ENCODE results near the gene ANKHD1.

Gene ANKHD1

DNA sequence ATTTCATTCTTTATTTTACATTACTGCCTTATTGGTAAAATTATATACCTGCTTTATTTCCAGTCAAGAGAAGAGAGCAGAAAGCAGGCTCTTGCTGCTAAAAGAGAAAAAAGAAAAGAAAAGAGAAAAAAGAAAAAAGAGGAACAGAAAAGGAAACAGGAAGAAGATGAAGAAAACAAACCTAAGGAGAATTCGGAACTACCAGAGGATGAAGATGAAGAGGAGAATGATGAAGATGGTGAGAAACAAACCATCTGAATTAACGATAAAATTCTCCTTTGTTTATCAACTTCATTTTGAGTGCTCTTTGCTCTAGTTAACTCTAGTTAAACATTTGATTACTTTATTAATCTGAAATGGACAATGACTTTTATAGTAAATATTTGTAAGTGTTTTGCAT, 122.4 kb downstream of the ANKHD1 start:
- no CpG with 5 or more reads among the region's 2 CpGs for WGBS, 2 donors (ENCODE audit: extremely low coverage in 2 of 2, insufficient read length in 2 of 2, insufficient replicate concordance in 1 of 2)
- no peaks in the 10 kb centered on the region for H3K9me3 ChIP-seq (replicated peaks in 1 of 2; ENCODE audit: control insufficient read depth in 2 of 2, insufficient read depth in 1 of 2, low read depth in 1 of 2, low read length in 2 of 2)
- no peaks in the 10 kb centered on the region for H3K27me3 ChIP-seq (ENCODE audit: control insufficient read depth in 3 of 3, insufficient read depth in 3 of 3, low read depth in 1 of 3, low read length in 3 of 3)
- no peak overlapping the region for H3K23ac ChIP-seq (ENCODE audit: low read depth, low read length, poor library complexity)
- H2BK5ac ChIP-seq (ENCODE audit: low read length), result no peak overlapping the region
- peaks cover 15 to 80% of the 10 kb centered on the region in 2 donors for H3K36me3 ChIP-seq (replicated peaks in 1 of 2; ENCODE audit: control insufficient read depth in 2 of 2, insufficient read depth in 2 of 2, low read length in 2 of 2)
- no peak overlapping the region for H3K4me2 ChIP-seq (ENCODE audit: insufficient read depth, low read length, poor library complexity, severe bottlenecking)
- H3K4me3 ChIP-seq (ENCODE audit: low read length in 2 of 2), result no peak overlapping the region
- H3K79me1 ChIP-seq (ENCODE audit: low read depth, low read length), result no peaks in the 10 kb centered on the region
- no peak overlapping the region for H3K9ac ChIP-seq (ENCODE audit: low read depth, low read length, poor library complexity)
- no peak overlapping the region for H2BK15ac ChIP-seq (ENCODE audit: low read length)
- H3K4me1 ChIP-seq (ENCODE audit: control insufficient read depth in 2 of 2, insufficient read depth in 1 of 2, low read depth in 1 of 2, low read length in 2 of 2), result no peaks in the 10 kb centered on the region
- H2AFZ ChIP-seq (ENCODE audit: low read length), result no peak overlapping the region
- H4K91ac ChIP-seq (ENCODE audit: low read depth, low read length, poor library complexity), result no peak overlapping the region
- H2BK120ac ChIP-seq (ENCODE audit: low read depth, low read length), result no peak overlapping the region
- no peak overlapping the region for H4K8ac ChIP-seq (ENCODE audit: low read depth, low read length)
- H3K4ac ChIP-seq (ENCODE audit: low read length), result no peak overlapping the region
- DNase-seq (ENCODE audit: low spot score), result no peak
- no peak overlapping the region for H3K18ac ChIP-seq (ENCODE audit: low read length)
- H3K14ac ChIP-seq (ENCODE audit: low read length), result no peak overlapping the region
- no peak overlapping the region for H2BK12ac ChIP-seq (ENCODE audit: low read length)
- H2AK5ac ChIP-seq (ENCODE audit: low read depth, low read length), result no peak overlapping the region
- H3K27ac ChIP-seq (replicated peaks; ENCODE audit: low read length), result no peak overlapping the region

- no peak overlapping the region for H2BK120ac ChIP-seq (ENCODE audit: low read depth, low read length)
- no peak overlapping the region for H3K23ac ChIP-seq (ENCODE audit: low read depth, low read length, poor library complexity)
- no CpG with 5 or more reads among the region's 1 CpG for WGBS, 2 donors (ENCODE audit: extremely low coverage in 2 of 2, insufficient read length in 2 of 2, insufficient replicate concordance in 1 of 2)
- H3K9ac ChIP-seq (ENCODE audit: low read depth, low read length, poor library complexity), result no peak overlapping the region
- no peak overlapping the region for H2BK5ac ChIP-seq (ENCODE audit: low read length)
- H3K18ac ChIP-seq (ENCODE audit: low read length), result no peak overlapping the region
- no peak overlapping the region for H3K4ac ChIP-seq (ENCODE audit: low read length)
- H2AK5ac ChIP-seq (ENCODE audit: low read depth, low read length), result no peak overlapping the region
- no peak overlapping the region for H3K4me3 ChIP-seq (ENCODE audit: low read length in 2 of 2)
- no peak overlapping the region for H4K8ac ChIP-seq (ENCODE audit: low read depth, low read length)
- no peaks in the 10 kb centered on the region for H3K4me1 ChIP-seq (ENCODE audit: control insufficient read depth in 2 of 2, insufficient read depth in 1 of 2, low read depth in 1 of 2, low read length in 2 of 2)
- H3K27me3 ChIP-seq (ENCODE audit: control insufficient read depth in 3 of 3, insufficient read depth in 3 of 3, low read depth in 1 of 3, low read length in 3 of 3), result no peaks in the 10 kb centered on the region
- H2BK12ac ChIP-seq (ENCODE audit: low read length), result no peak overlapping the region
- no peak overlapping the region for H2AFZ ChIP-seq (ENCODE audit: low read length)
- H3K27ac ChIP-seq (replicated peaks; ENCODE audit: low read length), result no peak overlapping the region
- no peak for DNase-seq (ENCODE audit: low spot score)
- H2BK15ac ChIP-seq (ENCODE audit: low read length), result no peak overlapping the region
- no peak overlapping the region for H3K14ac ChIP-seq (ENCODE audit: low read length)
- peaks cover 3% of the 10 kb centered on the region for H3K79me1 ChIP-seq (ENCODE audit: low read depth, low read length)
- H3K4me2 ChIP-seq (ENCODE audit: insufficient read depth, low read length, poor library complexity, severe bottlenecking), result no peak overlapping the region
- no peaks in the 10 kb centered on the region for H3K9me3 ChIP-seq (replicated peaks in 1 of 2; ENCODE audit: control insufficient read depth in 2 of 2, insufficient read depth in 1 of 2, low read depth in 1 of 2, low read length in 2 of 2)
- H4K91ac ChIP-seq (ENCODE audit: low read depth, low read length, poor library complexity), result no peak overlapping the region
- peaks cover 23 to 95% of the 10 kb centered on the region in 2 donors for H3K36me3 ChIP-seq (replicated peaks in 1 of 2; ENCODE audit: control insufficient read depth in 2 of 2, insufficient read depth in 2 of 2, low read length in 2 of 2)
Measured at GRCh38 chr5:140540227-140540626, 138.6 kb downstream of the ANKHD1 start.

DNA sequence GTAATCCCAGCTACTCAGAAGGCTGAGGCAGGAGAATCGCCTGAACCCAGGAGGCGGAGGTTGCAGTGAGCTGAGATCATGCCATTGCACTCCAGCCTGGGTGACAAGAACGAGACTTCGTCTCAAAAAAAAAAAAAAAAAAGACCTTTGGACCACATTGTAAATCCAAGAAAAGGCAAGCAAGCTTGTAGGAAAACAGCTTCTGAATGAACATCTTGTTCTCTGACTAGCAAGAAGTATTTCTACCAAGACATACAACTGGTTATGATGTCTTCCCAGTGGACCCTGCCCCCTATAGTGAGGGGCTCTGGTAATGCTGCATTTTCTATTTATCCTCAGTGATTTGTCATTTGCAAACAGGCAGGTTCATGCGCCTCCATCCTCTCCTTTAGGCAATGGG, 141.3 kb downstream of the ANKHD1 start:
- Histone ChIP-seq H3K9ac (ENCODE audit: low read depth, low read length, poor library complexity) (no peak overlapping the region), H3K4me2 (ENCODE audit: insufficient read depth, low read length, poor library complexity, severe bottlenecking) (no peak overlapping the region), H2BK120ac (ENCODE audit: low read depth, low read length) (no peak overlapping the region), H3K27ac (replicated peaks; ENCODE audit: low read length) (no peak overlapping the region), H3K79me1 (ENCODE audit: low read depth, low read length) (peaks cover 3% of the 10 kb centered on the region), H3K36me3 (replicated peaks in 1 of 2; ENCODE audit: control insufficient read depth in 2 of 2, insufficient read depth in 2 of 2, low read length in 2 of 2) (peaks cover 18 to 94% of the 10 kb centered on the region in 2 donors), H3K9me3 (replicated peaks in 1 of 2; ENCODE audit: control insufficient read depth in 2 of 2, insufficient read depth in 1 of 2, low read depth in 1 of 2, low read length in 2 of 2) (no peaks in the 10 kb centered on the region), H2BK12ac (ENCODE audit: low read length) (no peak overlapping the region), H3K4ac (ENCODE audit: low read length) (no peak overlapping the region), H3K4me3 (ENCODE audit: low read length in 2 of 2) (no peak overlapping the region), H3K4me1 (ENCODE audit: control insufficient read depth in 2 of 2, insufficient read depth in 1 of 2, low read depth in 1 of 2, low read length in 2 of 2) (peaks cover 3 to 9% of the 10 kb centered on the region in 2 donors), H2AFZ (ENCODE audit: low read length) (no peak overlapping the region), H3K14ac (ENCODE audit: low read length) (no peak overlapping the region), H2AK5ac (ENCODE audit: low read depth, low read length) (no peak overlapping the region), H4K91ac (ENCODE audit: low read depth, low read length, poor library complexity) (no peak overlapping the region), H3K27me3 (ENCODE audit: control insufficient read depth in 3 of 3, insufficient read depth in 3 of 3, low read depth in 1 of 3, low read length in 3 of 3) (no peaks in the 10 kb centered on the region), H2BK15ac (ENCODE audit: low read length) (no peak overlapping the region), H3K23ac (ENCODE audit: low read depth, low read length, poor library complexity) (no peak overlapping the region), H2BK5ac (ENCODE audit: low read length) (no peak overlapping the region), H4K8ac (ENCODE audit: low read depth, low read length) (no peak overlapping the region), H3K18ac (ENCODE audit: low read length) (no peak overlapping the region)
- no peak for DNase-seq (ENCODE audit: low spot score)
- no CpG with 5 or more reads among the region's 5 CpGs for WGBS, 2 donors (ENCODE audit: extremely low coverage in 2 of 2, insufficient read length in 2 of 2, insufficient replicate concordance in 1 of 2)

GRCh38 chr5:140544986-140545385, 143.4 kb downstream of the ANKHD1 start:
- no peak overlapping the region for H3K4me3 ChIP-seq (ENCODE audit: low read length in 2 of 2)
- H3K36me3 ChIP-seq (replicated peaks in 1 of 2; ENCODE audit: control insufficient read depth in 2 of 2, insufficient read depth in 2 of 2, low read length in 2 of 2), result peaks cover 22 to 94% of the 10 kb centered on the region in 2 donors
- no peaks in the 10 kb centered on the region for H3K27me3 ChIP-seq (ENCODE audit: control insufficient read depth in 3 of 3, insufficient read depth in 3 of 3, low read depth in 1 of 3, low read length in 3 of 3)
- H3K4me2 ChIP-seq (ENCODE audit: insufficient read depth, low read length, poor library complexity, severe bottlenecking), result no peak overlapping the region
- H2AFZ ChIP-seq (ENCODE audit: low read length), result no peak overlapping the region
- H3K4me1 ChIP-seq (ENCODE audit: control insufficient read depth in 2 of 2, insufficient read depth in 1 of 2, low read depth in 1 of 2, low read length in 2 of 2), result peaks cover 3 to 10% of the 10 kb centered on the region in 2 donors
- H3K9ac ChIP-seq (ENCODE audit: low read depth, low read length, poor library complexity), result no peak overlapping the region
- no peak overlapping the region for H2BK5ac ChIP-seq (ENCODE audit: low read length)
- no peak overlapping the region for H2BK120ac ChIP-seq (ENCODE audit: low read depth, low read length)
- no peaks in the 10 kb centered on the region for H3K9me3 ChIP-seq (replicated peaks in 1 of 2; ENCODE audit: control insufficient read depth in 2 of 2, insufficient read depth in 1 of 2, low read depth in 1 of 2, low read length in 2 of 2)
- no peak overlapping the region for H3K4ac ChIP-seq (ENCODE audit: low read length)
- no peak for DNase-seq (ENCODE audit: low spot score)
- H3K79me1 ChIP-seq (ENCODE audit: low read depth, low read length), result peaks cover 3% of the 10 kb centered on the region
- no peak overlapping the region for H3K27ac ChIP-seq (replicated peaks; ENCODE audit: low read length)
- no peak overlapping the region for H3K23ac ChIP-seq (ENCODE audit: low read depth, low read length, poor library complexity)
- H3K14ac ChIP-seq (ENCODE audit: low read length), result no peak overlapping the region
- no CpG with 5 or more reads among the region's 7 CpGs for WGBS, 2 donors (ENCODE audit: extremely low coverage in 2 of 2, insufficient read length in 2 of 2, insufficient replicate concordance in 1 of 2)
- H3K18ac ChIP-seq (ENCODE audit: low read length), result no peak overlapping the region
- no peak overlapping the region for H4K8ac ChIP-seq (ENCODE audit: low read depth, low read length)
- H4K91ac ChIP-seq (ENCODE audit: low read depth, low read length, poor library complexity), result no peak overlapping the region
- H2AK5ac ChIP-seq (ENCODE audit: low read depth, low read length), result no peak overlapping the region
- H2BK12ac ChIP-seq (ENCODE audit: low read length), result no peak overlapping the region
- H2BK15ac ChIP-seq (ENCODE audit: low read length), result no peak overlapping the region
